Epithelial cell of esophagus (primary cell): ENCODE data around the gene CDC42EP5.

Experiments used
- DNase-seq: peaks from one replicate; pipeline ENCODE4 v3.0.0; 2010; ENCODE audit warnings: low read depth
- H3K4me3 ChIP-seq: 2 replicates; pipeline ENCODE4 v1.5.1; 2011; ENCODE audit warnings: mild to moderate bottlenecking, low read length, control low read depth
- CTCF ChIP-seq: IDR thresholded peaks from 2 replicates; pipeline ENCODE4 v1.5.1; 2011; ENCODE audit warnings: low read depth, mild to moderate bottlenecking, low read length, control low read depth, inconsistent platforms; ENCODE audit not compliant: insufficient read depth; ENCODE audit errors: missing control alignments

CDC42EP5 gene

GRCh38 chr19:54425382-54425723 lies 47.7 kb downstream of the CDC42EP5 start:
- H3K4me3 ChIP-seq: no peak overlapping the region
- DNase-seq: no peak
- TF ChIP-seq CTCF: no peak

- DNase-seq: no peak
- no peak for TF ChIP-seq CTCF
- no peak overlapping the region for H3K4me3 ChIP-seq
These were observed 48.3 kb downstream of the CDC42EP5 start for GRCh38 chr19:54424660-54425381.

GRCh38 chr19:54424201-54424600 lies 48.9 kb downstream of the CDC42EP5 start:
- DNase-seq: no peak
- no peak overlapping the region for H3K4me3 ChIP-seq
- TF ChIP-seq CTCF: no peak

GRCh38 chr19:54422136-54422535 lies 51.0 kb downstream of the CDC42EP5 start:
- TF ChIP-seq CTCF: no peak
- H3K4me3 ChIP-seq: no peak overlapping the region
- no peak for DNase-seq

- TF ChIP-seq CTCF: no peak
- no peak for DNase-seq
- no peak overlapping the region for H3K4me3 ChIP-seq
These were observed 51.6 kb downstream of the CDC42EP5 start for GRCh38 chr19:54421521-54421920.

- no peak for DNase-seq
- no peak for TF ChIP-seq CTCF
These were observed 52.0 kb downstream of the CDC42EP5 start for GRCh38 chr19:54421169-54421516.

More at GRCh38 chr19:54421169-54421516, 52.0 kb downstream of the CDC42EP5 start:
- H3K4me3 ChIP-seq: no peak overlapping the region
